Measurements from ENCODE around the gene PRODH.

DNA sequence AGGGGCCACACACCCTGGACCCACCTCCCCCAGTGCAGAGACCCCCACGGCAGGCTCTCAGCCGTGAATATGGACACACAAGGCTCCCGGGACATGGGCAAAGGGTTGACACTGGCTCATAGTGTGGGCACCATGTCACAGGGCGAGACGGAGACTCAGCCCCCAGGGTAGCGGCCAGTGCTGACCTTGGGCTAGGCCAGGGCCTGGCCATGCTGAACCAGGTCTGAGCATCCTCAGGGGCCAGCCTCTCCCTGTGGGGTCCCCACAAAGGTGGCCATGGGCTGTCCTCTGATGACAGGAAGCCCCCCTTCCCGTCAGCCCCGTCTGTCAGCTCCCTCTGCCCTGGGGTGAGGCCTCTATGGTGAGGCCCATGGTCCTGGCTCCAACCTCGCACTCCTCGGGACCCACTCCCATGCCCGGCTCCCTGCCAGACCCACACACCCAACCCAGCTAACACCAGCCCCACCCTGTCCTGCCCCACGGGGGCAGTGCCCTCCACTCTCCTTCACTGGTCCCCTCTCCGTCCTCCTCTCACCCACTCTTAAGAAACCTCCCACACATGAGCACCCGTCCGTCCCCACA, 19.0 kb upstream of the PRODH start:
- TF ChIP-seq POLR2A (IDR thresholded peaks at IDR 0.05; ENCODE audit: low read depth, low read length) (no peak), TAF1 (IDR thresholded peaks at IDR 0.05; ENCODE audit: low read depth, low read length) (no peak), POLR2AphosphoS5 (IDR thresholded peaks at IDR 0.05; ENCODE audit: low read depth, low read length) (no peak), SPI1 (IDR thresholded peaks at IDR 0.05; ENCODE audit: low read depth, low read length) (no peak)
